Pericardium fibroblast (primary cell): ENCODE results near the gene SLC26A4. TPM values are rescaled to one million over a fixed set of nuclear protein-coding genes. Genes with fewer than 3 reads are reported as not detected.

ENCODE experiments used
- total RNA-seq: library from RNA; depleted of rRNA; stranded (reverse); fragments of >200 nt; gene quantifications from 2 replicates; pipeline ENCODE4 v1.2.3, GENCODE V29; 2015

The SLC26A4 gene
- total RNA-seq, result 0.12 and 0.17 TPM in 2 replicates

DNA sequence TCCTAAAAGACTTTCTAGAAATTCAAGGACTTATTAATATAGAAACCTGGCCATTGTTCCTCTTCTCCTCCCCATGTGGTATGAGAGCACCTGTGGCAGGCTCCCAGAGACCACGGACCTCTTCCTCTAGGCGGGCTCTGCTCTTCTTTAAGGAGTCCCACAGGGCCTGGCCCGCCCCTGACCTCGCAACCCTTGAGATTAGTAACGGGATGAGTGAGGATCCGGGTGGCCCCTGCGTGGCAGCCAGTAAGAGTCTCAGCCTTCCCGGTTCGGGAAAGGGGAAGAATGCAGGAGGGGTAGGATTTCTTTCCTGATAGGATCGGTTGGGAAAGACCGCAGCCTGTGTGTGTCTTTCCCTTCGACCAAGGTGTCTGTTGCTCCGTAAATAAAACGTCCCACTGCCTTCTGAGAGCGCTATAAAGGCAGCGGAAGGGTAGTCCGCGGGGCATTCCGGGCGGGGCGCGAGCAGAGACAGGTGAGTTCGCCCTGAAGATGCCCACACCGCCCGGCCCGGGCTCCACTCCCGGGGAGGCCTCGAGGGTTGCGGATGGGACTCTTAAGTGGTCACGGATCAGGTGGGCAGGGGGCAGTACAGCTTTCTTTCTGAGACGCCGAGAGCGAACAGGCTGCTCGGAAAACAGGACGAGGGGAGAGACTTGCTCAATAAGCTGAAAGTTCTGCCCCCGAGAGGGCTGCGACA, at the start of gene SLC26A4:
TSS of gene SLC26A4 (plus strand) at position 448 of the 700 bp plus-strand sequence. CDS start 814 bp downstream, outside the sequence.

GRCh38 chr7:107743567-107744344, 83.1 kb downstream of the SLC26A4 start, which contains the start of gene CBLL1:
Gene CBLL1, plus strand, starts transcription at chr7:107744142. Its CDS starts 22 bp downstream, at chr7:107744164.

Other genes starting within 250 kb of the SLC26A4 start
- not detected in 2 replicates for gene GPR22, start 190.8 kb upstream of the SLC26A4 start, total RNA-seq
- 17.7 and 22.6 TPM in 2 replicates for gene COG5, start 96.9 kb upstream of the SLC26A4 start, total RNA-seq
- 4.9 and 5.0 TPM in 2 replicates for gene DUS4L, start 96.9 kb upstream of the SLC26A4 start, total RNA-seq
- 28.8 and 35.2 TPM in 2 replicates for gene BCAP29, start 80.6 kb upstream of the SLC26A4 start, total RNA-seq
- gene CBLL1, start 83.3 kb downstream of the SLC26A4 start, total RNA-seq, result 13.8 and 20.1 TPM in 2 replicates
- not detected in 2 replicates for gene SLC26A3, start 142.4 kb downstream of the SLC26A4 start, total RNA-seq
- gene DLD, start 230.4 kb downstream of the SLC26A4 start, total RNA-seq, result 30.8 and 49.5 TPM in 2 replicates